Measurements from ENCODE around the gene AIG1.

Gene AIG1

DNA sequence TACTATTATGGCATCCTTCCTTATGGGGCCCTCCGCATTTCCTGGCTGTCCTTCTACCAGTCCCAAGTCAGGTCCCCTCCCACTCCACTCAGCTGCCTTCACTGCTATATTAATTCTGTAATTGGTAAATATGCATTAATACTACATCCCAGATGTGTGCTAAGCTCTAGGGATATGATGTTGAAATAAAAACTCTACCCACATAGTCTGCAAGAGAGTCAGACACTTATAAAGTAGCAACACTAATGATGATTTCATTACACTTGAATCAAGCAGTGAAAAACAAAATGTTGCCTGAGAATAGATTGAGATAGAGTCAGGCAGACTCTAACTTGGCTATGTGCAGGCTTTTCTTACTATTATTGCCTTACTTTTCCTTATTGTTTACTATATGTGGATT lies 62.4 kb downstream of the AIG1 start:
- DNase-seq (ENCODE audit: low spot score): no peak
- ATAC-seq (ENCODE audit: low read depth): no peak
- no peak overlapping the region for H3K27ac ChIP-seq (ENCODE audit: poor library complexity, severe bottlenecking)
- no peaks in the 10 kb centered on the region for H3K27me3 ChIP-seq (ENCODE audit: insufficient read depth, poor library complexity, severe bottlenecking)
- H3K36me3 ChIP-seq (ENCODE audit: low read depth): peaks cover 11% of the 10 kb centered on the region
- TF ChIP-seq, protein P1, sequence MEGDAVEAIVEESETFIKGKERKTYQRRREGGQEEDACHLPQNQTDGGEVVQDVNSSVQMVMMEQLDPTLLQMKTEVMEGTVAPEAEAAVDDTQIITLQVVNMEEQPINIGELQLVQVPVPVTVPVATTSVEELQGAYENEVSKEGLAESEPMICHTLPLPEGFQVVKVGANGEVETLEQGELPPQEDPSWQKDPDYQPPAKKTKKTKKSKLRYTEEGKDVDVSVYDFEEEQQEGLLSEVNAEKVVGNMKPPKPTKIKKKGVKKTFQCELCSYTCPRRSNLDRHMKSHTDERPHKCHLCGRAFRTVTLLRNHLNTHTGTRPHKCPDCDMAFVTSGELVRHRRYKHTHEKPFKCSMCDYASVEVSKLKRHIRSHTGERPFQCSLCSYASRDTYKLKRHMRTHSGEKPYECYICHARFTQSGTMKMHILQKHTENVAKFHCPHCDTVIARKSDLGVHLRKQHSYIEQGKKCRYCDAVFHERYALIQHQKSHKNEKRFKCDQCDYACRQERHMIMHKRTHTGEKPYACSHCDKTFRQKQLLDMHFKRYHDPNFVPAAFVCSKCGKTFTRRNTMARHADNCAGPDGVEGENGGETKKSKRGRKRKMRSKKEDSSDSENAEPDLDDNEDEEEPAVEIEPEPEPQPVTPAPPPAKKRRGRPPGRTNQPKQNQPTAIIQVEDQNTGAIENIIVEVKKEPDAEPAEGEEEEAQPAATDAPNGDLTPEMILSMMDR (IDR thresholded peaks at IDR 0.05; ENCODE audit: poor library complexity, severe bottlenecking): no peak
- no peaks in the 10 kb centered on the region for H3K9me3 ChIP-seq (ENCODE audit: severe bottlenecking)
- H3K4me3 ChIP-seq (ENCODE audit: severe bottlenecking): no peak overlapping the region
- no peaks in the 10 kb centered on the region for H3K4me1 ChIP-seq (ENCODE audit: insufficient read depth, poor library complexity, severe bottlenecking)

DNA sequence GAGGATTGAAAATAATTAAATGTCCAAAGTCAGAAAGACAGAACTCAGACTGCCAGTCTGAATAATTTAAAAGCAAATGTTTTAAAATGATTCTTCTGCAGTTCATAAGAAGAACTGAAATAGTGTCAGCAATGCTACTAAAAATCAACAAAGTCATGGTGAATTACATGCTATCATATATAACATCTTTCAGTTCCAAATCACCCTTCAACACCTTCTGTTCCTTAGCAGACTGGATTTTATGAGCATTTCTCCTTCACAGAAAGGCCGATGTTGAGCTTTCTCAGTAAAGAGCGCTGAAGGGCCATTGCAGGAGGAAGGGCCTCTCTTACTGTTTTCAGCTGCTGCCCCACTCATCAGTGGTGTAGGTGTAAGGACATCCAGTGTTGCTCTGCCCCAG lies 63.3 kb downstream of the AIG1 start:
- Histone ChIP-seq H3K27me3 (ENCODE audit: insufficient read depth, poor library complexity, severe bottlenecking) (no peaks in the 10 kb centered on the region), H3K4me3 (ENCODE audit: severe bottlenecking) (no peak overlapping the region), H3K9me3 (ENCODE audit: severe bottlenecking) (no peaks in the 10 kb centered on the region), H3K4me1 (ENCODE audit: insufficient read depth, poor library complexity, severe bottlenecking) (no peaks in the 10 kb centered on the region), H3K27ac (ENCODE audit: poor library complexity, severe bottlenecking) (no peak overlapping the region), H3K36me3 (ENCODE audit: low read depth) (peaks cover 20% of the 10 kb centered on the region)
- ATAC-seq (ENCODE audit: low read depth): no peak
- DNase-seq (ENCODE audit: low spot score): no peak
- TF ChIP-seq, protein P1 (IDR thresholded peaks at IDR 0.05; ENCODE audit: poor library complexity, severe bottlenecking): no peak

DNA sequence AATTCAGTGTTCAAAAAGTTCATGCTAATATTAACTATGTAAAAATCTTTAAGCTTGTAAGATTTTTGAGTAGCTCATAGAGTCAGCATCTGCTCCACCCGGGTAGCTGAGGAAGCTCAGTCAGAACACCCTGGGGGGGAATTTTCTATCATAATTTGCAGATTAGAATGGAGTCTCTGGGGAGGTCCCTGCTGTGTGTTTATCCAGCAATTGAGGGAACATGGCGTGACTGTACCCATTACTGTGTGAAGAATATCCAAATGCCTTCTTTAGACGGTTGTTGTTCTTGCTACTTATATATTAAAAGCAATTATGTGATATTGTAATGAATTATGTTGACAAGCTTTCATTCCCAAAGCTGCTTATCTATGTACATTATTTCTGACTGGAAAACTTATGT lies 64.8 kb downstream of the AIG1 start:
- peaks cover 28% of the 10 kb centered on the region for H3K36me3 ChIP-seq (ENCODE audit: low read depth)
- H3K9me3 ChIP-seq (ENCODE audit: severe bottlenecking): peaks cover 3% of the 10 kb centered on the region
- TF ChIP-seq, protein P1 (IDR thresholded peaks at IDR 0.05; ENCODE audit: poor library complexity, severe bottlenecking): no peak
- no peaks in the 10 kb centered on the region for H3K4me1 ChIP-seq (ENCODE audit: insufficient read depth, poor library complexity, severe bottlenecking)
- ATAC-seq (ENCODE audit: low read depth) (no peak), DNase-seq (ENCODE audit: low spot score) (no peak)
- H3K27ac ChIP-seq (ENCODE audit: poor library complexity, severe bottlenecking): no peak overlapping the region
- H3K27me3 ChIP-seq (ENCODE audit: insufficient read depth, poor library complexity, severe bottlenecking): no peaks in the 10 kb centered on the region
- no peak overlapping the region for H3K4me3 ChIP-seq (ENCODE audit: severe bottlenecking)

DNA sequence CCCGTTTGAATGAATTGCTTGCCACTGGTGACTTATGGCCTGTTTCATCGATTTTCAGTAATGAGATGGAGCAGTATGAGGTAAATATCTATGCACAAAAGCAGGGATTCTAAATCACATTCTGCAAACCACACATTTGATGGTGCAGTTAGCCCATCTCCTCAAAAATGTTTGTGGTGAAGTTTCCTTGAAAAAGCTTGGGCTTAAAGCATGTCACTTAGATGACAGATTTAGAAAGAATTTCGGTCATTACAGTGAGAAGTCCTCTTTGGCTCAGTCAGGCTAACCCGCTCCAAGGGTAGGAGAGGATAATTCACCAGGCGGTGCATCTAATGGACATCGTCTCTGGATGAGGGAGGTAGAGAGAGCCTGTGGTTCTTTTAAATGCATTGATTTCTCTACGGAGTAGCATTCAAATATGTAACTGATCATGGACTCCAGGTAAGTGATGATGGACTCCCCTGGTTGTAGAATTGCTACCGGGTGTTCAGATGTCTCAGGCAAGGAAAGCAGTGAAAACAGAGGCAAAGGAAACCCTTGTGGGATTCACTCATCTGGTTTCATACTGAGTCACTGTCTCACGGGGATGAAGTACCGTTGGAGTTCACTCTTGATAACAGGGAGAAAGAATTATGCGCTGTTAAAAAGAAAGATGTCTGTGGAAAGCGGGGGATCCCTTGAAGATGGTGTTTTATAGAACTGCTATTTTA lies 65.3 kb downstream of the AIG1 start:
- ATAC-seq (ENCODE audit: low read depth): no peak
- no peak for DNase-seq (ENCODE audit: low spot score)
- Histone ChIP-seq H3K4me3 (ENCODE audit: severe bottlenecking) (no peak overlapping the region), H3K36me3 (ENCODE audit: low read depth) (peaks cover 32% of the 10 kb centered on the region), H3K27me3 (ENCODE audit: insufficient read depth, poor library complexity, severe bottlenecking) (no peaks in the 10 kb centered on the region), H3K4me1 (ENCODE audit: insufficient read depth, poor library complexity, severe bottlenecking) (no peaks in the 10 kb centered on the region), H3K27ac (ENCODE audit: poor library complexity, severe bottlenecking) (no peak overlapping the region), H3K9me3 (ENCODE audit: severe bottlenecking) (peaks cover 7% of the 10 kb centered on the region)
- TF ChIP-seq, protein P1 (IDR thresholded peaks at IDR 0.05; ENCODE audit: poor library complexity, severe bottlenecking): no peak

DNA sequence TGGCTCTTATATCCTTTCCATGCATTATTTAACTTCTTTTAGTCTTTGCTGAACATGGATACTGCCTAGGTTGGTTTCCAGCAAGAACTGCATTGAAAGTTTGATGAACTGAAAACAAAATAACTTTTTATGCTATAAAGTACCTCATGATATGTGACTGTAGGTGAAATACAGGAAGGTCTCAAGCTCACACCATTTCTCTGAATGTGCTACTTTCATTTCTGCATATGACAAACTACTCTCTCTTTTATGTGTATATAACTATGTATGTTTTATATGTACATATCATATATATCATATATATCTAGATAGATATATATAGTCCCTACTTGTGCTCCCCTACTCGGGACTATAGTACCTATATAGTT lies 65.9 kb downstream of the AIG1 start:
- DNase-seq (ENCODE audit: low spot score) (no peak), ATAC-seq (ENCODE audit: low read depth) (no peak)
- Histone ChIP-seq H3K4me3 (ENCODE audit: severe bottlenecking) (no peak overlapping the region), H3K27ac (ENCODE audit: poor library complexity, severe bottlenecking) (no peak overlapping the region), H3K4me1 (ENCODE audit: insufficient read depth, poor library complexity, severe bottlenecking) (no peaks in the 10 kb centered on the region), H3K9me3 (ENCODE audit: severe bottlenecking) (peaks cover 12% of the 10 kb centered on the region), H3K27me3 (ENCODE audit: insufficient read depth, poor library complexity, severe bottlenecking) (no peaks in the 10 kb centered on the region), H3K36me3 (ENCODE audit: low read depth) (peaks cover 36% of the 10 kb centered on the region)
- TF ChIP-seq, protein P1 (IDR thresholded peaks at IDR 0.05; ENCODE audit: poor library complexity, severe bottlenecking): no peak

Data from RWPE2 (cell line).